ENCODE data around the gene COPG2.

- TF ChIP-seq, protein P1, sequence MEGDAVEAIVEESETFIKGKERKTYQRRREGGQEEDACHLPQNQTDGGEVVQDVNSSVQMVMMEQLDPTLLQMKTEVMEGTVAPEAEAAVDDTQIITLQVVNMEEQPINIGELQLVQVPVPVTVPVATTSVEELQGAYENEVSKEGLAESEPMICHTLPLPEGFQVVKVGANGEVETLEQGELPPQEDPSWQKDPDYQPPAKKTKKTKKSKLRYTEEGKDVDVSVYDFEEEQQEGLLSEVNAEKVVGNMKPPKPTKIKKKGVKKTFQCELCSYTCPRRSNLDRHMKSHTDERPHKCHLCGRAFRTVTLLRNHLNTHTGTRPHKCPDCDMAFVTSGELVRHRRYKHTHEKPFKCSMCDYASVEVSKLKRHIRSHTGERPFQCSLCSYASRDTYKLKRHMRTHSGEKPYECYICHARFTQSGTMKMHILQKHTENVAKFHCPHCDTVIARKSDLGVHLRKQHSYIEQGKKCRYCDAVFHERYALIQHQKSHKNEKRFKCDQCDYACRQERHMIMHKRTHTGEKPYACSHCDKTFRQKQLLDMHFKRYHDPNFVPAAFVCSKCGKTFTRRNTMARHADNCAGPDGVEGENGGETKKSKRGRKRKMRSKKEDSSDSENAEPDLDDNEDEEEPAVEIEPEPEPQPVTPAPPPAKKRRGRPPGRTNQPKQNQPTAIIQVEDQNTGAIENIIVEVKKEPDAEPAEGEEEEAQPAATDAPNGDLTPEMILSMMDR (conservative IDR thresholded peaks at IDR 0.05; ENCODE audit: low read depth, low read length), result no peak
- TF ChIP-seq FOS (IDR thresholded peaks at IDR 0.05; ENCODE audit: low read depth, low read length) (no peak), BHLHE40 (IDR thresholded peaks at IDR 0.05; ENCODE audit: low read depth, low read length) (no peak)
Measured at GRCh38 chr7:130500463-130500862, 168.1 kb downstream of the COPG2 start.
